HG03175 (cell line): Measurements from ENCODE around the gene PROX2.

Source experiments
- ATAC-seq: cut with Tn5 transposase; IDR thresholded peaks from one replicate; pipeline ENCODE4 v1.9.1; 2021; ENCODE audit warnings: mild to moderate bottlenecking, moderate library complexity; ENCODE audit not compliant: unreplicated experiment

PROX2 gene

DNA sequence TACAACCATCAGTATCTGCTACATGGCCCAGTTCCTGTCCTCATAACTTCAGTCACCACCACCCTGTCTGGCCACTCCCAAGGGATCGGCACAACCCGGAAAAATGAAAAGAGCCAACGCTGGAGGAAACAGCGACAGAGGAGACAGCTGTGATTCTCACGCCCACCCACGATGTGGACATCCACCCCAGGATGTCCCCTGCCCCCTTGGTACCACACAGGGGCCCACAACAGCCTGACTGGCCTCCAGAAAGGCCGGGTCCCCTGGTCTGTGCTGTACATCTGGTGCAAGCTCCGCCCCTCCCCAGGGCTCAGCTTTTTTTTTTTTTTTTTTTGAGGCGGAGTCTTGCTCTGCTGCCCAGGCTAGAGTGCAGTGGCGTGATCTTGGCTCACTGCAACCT is 34.6 kb upstream of the PROX2 start:
- no peak for ATAC-seq

DNA sequence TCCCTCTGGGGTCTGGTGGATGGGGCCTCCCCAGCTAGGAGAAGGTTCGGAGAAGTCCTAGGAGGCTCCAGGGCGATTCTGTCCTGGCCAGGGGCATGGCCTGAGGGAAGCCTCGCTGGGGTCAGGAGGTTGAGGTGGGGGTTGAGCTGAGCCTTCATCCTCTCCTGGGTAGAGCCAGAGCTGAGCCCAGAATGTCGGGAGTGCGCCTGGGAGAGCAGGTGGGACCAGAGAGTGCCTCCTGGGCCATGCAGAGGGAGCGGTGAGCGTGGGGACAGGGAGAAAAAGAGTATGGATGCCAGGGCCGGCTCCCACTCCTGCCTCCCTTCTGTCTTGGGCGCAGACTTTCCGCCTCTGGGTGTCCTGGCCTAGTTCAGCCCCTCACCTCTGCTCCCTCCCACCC is 34.0 kb upstream of the PROX2 start:
- ATAC-seq: no peak

DNA sequence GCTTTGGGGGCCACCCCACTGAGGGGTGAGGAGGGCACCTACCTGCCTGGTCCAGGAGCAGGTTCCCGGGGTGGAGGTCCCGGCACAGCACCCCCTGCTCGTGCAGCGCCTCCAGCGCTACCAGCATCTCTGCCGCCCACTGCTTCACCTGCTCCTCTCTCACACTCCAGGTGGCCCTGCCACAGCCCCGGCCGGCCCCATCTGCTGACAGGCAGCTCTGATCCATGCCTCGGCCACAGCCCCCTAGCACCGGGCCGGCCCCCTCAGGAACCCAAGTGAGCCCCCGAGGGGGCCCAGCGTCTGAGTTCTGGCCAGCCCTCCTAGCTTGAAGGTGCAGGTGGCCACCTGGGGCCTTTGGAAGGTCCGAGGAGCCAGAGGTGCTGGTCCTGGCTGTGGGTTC is 33.6 kb upstream of the PROX2 start:
- no peak for ATAC-seq

DNA sequence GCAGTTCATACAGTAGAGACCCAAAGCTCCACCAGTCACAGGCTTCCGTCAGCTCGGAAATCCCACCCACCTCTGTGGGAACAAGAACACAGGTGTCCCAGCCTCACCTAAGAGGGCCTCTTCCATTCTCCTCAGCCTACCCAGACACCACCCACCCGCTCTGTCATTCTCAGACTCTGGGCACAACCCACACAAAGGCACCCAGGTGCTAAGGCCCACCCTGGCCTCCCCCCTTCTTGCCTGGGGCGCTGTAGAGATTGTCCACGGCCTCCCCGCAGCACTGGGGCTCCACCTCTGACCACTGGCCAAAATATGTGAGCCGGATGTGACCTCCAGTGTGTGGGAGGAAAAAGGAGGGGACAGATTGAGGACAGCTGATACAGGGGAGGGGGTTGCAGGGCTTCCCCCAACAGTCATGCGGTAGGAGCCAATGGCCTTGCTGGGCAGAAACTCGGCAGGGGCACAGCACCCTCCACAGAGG is 33.0 kb upstream of the PROX2 start:
- no peak for ATAC-seq

DNA sequence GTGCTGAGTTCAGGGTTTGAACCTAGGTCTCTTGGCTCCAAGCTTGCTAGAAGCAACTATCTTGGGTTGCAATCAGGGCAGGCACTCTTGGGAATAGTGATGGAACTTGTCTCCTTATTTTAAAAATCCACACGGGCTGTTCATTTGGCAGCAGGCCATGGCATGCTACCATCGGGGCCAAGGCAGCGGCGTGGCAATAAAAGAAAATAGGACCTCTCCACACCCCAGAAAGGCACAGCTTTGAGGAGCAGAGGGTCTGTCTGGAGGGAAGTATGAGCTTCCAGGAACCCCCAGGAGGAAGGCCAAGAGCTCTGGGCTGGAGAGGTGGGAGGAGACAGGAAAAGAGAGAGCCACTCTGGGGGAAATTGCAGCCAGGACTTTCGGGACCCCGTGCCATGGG is 31.8 kb upstream of the PROX2 start:
- ATAC-seq: no peak

DNA sequence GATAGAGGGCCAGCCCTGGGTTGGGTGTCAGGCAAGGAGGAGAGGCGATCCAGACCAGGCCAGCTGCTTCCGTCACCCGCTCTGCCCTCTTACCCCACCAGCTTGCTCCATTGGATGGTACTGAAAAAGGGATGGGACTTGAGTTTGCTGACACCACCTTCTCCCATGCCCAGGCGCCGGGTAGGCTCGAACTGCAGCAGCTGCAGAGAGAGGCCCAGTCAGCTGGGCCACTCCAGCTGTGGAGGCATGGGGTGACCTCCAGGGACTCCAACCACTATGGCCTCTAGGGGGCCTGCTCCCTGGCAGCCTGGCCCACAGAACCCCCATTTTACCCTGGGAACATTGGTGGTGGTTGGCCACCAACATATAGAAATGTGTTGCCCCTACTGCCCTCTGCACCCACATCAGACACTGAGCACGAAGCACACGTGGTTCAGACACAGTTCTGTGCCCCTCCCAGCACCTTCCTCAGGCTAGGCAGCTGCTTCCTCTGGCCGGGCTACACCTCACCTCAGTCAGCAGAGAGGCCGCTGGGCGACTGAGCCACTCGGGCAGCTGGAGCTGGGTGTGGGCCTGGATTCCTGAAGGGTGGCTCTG is 31.1 kb upstream of the PROX2 start:
- no peak for ATAC-seq

DNA sequence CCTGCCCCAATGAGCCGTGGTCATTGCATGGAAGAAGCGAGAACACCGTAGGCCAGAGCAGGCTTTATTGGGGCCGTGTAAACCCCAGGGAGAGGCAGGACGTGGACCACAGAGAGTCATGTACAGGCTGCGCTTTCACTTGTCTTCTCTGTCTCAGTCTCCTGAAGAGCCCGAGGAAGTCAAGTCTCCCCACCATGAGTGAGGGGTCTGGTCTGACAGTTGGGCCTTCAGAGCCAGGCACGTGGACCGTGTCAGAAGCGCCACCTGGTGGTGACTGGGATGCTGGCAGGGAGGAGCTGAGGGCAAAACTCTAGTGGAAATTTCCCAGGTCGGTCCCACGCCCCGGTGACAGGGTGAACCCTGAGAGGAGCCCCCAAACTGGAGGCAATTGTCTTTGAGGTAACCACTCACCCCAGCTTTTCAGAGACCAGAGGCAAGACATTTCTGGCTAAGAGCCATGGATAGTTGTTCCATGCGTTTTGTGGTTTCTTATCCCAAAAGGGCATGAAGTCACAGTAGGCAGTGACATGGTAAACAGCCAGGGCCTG is 29.7 kb upstream of the PROX2 start:
- ATAC-seq: no peak

DNA sequence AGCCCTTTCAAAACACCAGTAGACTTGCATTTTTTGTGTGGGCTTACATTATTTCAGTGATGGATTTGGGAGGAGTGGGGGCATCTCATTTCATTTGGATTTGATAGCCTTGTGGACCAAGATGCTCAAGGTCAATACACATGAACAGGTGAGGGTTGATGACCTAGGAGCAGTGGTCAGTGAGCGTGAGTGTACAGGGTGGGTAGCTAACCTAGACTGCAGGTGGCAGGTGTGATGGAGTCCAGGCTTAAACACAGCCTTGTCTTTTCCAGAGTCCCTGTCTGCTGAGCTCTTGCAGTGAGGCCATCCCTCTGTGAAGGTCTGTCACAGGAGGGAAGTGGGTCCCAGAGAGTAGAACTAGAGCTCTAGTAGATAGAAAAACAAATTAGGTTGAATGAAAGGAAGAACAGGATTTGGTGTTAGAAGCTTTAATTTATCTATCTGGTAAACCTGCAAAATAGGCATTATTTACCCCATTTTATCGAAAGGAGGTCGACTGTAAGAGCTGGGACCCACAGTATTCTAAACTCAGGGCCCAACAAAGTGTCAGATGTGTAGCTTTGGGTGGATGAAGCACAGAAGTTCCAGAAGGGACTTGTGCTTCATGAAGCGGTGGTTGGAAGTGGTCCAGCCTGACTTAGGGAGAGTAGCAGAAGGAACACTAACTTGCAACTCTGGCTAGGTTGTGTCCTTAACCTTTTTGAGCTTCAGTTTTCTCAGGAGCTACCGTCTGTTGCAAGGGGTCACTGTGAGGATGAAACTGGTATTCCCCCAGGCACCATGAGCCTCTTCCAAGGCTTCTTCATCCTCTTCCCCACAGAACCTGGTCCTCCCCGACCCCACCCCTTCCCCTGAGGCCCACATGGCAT is 28.9 kb upstream of the PROX2 start:
- no peak for ATAC-seq

DNA sequence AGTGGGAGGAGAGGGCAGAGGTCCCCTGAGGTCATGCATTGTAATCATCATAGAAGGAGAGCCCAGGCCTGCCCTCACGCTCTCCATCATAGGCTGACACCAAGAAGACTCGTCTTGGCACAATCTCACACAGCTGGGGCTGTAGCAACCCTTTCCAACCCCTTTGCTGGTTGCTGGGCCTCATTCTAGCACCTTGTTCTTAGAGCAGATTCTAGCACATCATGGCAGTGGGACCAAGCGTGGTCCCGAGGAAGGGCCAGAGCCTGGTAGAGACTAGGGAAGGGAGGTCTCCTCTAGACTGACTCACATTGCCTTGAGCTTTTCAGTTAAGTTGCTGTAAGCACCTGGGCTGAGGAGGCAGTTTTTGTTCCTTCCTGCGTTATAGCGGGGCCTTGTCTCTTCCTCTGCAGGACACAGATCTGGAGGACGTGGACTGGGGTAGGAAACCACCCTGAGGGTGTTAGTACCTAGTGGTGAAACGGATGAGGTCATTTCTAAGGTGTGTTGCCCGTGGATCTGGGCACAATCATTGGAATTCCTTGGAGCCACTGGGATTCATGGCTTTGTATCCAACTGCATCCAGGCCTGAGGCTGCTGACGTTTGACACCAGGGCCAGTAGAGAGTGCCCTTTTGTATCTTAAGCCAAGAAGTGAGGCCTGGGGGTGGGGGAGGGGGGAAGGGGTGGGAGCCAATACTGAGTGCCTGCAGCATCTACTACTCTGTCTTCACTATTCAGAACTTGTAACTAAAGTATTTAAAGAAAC is 27.2 kb upstream of the PROX2 start:
- ATAC-seq: no peak

DNA sequence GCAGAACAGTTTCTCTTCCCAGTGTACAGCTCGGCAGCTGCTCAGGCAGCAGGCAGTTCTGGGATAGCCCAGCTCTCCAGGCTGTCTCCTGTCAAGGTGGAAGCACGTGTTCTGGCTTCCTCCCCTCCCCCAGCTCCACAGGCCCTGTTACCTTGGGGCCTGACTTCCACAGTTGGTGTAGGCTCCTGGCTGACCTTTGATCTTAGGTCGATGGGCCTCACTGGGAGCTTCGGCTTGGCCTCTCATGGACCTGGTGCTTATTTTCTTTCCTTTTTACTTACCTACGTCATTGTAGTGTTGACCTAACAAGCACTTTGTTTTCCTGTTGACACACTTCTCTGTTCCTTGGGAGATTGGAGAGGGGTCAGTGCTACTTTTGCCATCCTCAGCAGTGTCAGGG is 22.7 kb upstream of the PROX2 start:
- ATAC-seq: no peak

DNA sequence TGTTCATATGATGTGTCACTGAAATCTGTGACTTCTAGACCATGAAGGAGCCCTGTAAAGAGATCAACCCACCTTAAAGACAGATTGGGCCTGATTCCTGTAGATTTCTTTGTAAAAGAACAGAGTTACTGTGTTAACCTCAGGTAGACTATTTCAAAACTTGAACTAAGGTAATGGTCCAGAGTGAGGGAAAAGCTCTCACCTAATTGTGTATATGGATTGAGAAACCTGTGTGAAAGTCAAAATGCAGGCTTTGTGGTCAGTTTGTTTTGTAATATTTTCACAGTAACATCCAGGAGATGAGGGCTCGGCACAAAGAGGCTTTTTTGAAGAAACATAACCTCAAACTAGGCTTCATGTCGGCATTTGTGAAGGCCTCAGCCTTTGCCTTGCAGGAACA is 22.1 kb upstream of the PROX2 start:
- no peak for ATAC-seq

DNA sequence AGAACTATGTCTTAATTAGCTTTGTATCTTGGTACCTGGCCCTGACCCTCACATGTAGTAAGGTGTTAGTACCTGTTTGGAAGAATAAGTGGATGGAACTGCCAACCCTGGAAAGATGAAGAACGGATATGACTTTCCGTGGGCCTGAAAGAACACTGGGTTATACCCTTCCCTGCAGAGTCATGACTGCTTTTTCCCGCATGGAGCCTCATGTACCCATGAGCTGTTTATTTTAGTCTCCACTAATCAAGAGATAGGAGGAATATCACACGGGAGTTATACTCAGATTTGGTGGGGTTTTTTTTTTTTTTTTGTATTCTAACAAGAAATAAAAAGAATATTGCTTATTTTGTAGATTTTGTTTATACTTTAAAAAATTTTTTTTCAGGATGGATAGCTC is 21.7 kb upstream of the PROX2 start:
- no peak for ATAC-seq

DNA sequence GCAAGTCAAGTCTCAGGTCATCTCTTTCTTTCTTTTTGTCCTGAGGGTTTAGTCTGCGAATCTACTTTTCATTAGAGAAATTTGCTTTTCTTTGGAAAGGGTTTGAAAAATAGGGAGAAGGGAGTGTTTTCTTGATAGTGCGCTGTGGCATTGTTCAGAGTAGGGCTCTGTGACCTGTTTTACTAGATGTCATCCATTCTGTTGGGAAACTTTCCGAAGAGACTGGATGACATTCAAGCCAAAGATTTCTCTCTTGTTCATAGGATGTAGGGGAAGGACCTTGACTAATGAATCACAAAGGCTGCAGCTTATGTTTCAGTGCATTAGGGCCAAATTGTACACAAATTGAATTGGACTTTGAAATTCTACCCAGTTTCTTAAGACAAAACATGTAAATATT is 20.5 kb upstream of the PROX2 start:
- no peak for ATAC-seq

DNA sequence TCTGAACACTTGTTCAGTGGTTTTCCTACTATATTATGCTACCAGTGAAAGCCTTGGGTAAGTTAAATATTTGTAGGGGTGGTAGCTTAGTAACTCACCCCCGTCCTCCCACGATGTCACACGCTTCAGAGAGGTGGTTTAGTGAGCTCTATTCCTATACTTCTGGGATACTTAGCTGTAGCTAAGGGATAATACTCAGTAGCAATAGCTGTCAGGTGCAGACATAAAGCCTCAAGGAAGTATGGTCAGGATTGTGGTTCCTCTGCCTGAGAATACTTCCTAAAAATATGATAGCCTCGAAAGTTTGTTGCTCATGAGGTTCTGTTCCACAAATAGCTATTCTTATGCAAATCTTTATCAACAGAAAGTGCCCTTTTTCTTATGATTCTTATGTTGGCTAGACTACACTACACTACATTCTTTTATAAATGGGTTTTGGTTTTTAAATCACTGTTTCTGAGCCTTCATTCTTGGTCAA is 17.7 kb upstream of the PROX2 start:
- ATAC-seq: peak; percentile 60

DNA sequence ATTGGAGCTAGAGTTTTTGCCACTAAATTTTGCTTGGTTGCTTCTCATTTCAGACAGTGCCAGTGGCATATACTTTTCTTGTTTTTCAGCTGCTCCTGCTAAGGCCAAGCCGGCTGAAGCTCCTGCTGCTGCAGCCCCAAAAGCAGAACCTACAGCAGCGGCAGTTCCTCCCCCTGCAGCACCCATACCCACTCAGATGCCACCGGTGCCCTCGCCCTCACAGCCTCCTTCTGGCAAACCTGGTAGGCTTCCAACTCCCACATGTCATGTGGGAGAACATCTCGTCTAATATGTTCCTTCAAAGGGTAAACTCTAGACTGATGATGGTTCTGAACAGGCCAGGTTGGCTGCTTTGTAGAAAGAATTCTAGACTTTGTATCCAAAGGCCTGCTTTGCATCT is 16.8 kb upstream of the PROX2 start:
- ATAC-seq: no peak

DNA sequence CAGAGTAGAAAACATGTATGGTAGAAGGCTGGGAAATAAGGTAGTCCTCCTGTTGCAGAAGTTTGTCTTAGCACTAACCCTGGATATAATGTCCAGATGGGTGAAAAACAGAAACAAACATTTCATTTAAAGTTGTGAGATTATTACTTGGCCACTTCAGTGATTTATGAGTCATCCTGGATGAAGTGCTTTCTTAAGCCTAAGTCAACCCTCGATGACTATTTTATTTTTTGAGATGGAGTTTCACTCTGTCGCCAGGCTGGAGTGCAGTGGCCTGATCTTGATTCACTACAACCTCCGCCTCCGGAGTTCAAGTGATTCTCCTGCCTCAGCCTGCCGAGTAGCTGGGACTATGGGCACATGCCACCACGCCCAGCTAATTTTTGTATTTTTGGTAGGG is 15.9 kb upstream of the PROX2 start:
- ATAC-seq: no peak

DNA sequence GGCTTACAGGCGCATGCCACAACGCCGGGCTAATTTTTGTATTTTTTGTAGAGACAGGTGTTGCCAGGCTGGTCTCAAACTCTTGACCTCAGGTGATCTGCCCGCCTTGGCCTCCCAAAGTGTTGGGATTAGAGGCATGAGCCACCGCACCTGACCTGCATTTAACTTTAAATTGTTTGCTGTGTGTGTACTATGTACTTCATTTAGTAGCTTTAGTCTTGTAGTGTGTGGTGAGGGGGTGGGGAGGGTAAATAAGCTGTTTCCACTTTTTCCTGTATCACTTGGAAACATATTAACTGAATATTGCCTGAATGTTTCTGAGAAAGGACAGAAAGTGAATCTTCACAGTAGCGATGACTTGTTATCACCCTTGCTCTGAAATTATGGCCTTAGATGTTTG is 14.3 kb upstream of the PROX2 start:
- no peak for ATAC-seq

DNA sequence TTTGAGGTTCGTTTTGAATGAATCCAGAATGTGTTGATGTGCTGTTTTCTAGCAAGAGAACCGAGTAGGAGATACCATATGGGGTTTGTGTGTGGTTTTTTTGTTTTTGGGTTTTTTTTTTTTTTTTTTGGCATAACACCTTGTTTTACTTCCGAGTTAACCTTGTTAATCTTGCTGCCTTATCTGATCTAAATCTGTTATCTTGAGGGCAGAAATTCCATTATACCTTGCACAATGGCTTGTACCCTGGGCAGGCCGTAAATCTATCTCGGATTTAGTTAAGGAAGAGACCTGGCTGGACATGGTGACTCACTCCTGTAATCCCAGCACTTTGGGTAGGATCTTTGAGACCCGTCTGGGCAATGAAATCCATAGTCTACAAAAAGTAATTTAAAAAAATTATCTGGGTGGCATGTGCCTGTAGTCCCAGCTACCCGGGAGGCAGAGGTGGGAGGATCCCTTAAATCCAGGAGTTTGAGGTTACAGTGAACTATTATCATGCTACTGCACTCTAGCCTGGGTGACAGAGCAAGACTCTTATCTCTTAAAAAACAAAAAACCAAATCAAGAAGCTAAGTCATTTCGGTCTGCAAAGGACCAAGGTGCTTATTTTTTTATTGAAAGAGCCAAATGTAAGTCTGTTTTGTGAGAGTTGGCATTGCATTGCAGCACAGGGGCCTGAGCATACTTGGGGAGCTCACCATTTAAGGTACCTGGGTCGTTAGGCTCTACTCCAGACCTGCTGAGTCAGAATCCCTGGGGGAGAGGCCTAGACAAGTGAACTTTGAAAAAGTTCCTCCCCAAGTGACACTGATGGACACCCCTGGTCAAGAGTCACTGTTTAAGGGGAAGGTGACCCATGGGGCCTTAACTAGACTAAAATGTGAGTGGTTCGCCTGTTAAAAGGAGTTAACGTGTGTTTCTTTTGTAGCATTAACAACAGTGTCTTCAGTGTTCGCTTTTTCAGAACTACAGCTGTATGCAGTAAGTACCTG is 12.5 kb upstream of the PROX2 start:
- no peak for ATAC-seq

DNA sequence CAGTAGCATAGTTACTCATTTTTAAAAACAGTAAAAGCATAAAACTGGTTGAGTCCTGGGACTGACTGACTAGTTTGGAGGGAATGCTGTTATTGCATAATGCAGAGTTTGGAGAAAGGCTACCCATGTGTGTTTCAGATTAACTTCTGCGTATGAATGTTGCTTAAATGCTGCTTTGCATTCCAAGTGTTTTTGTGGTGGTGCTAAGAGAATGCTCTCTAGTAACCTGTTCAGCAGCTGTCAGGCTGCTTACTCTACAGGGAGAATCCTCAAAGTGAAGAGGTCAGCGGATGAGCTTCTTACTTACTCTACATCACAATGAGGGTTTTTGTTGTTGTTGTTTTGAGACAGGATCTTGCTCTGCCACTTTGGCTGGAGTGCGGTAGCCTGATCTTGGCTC is 10.1 kb upstream of the PROX2 start:
- no peak for ATAC-seq
